Stimulated activated CD4-positive, alpha-beta T cell treated with anti-CD3 and anti-CD28 coated beads, Interleukin-2, amount 100 ng/mL, for 24 hours (primary cell): ENCODE results near the gene LRRTM4.

Experiments used
- DNase-seq, 2 donors: peaks; one replicate each; pipeline ENCODE4 v3.0.0-alpha.2; 2020

LRRTM4 gene

GRCh38 chr2:76977846-76978727 is 544.1 kb downstream of the LRRTM4 start:
- DNase-seq: no peak

- no peak for DNase-seq
Measured at GRCh38 chr2:76975752-76976151, 546.4 kb downstream of the LRRTM4 start.

- no peak for DNase-seq
Measured at GRCh38 chr2:76973610-76974009, 548.6 kb downstream of the LRRTM4 start.

- DNase-seq: no peak
Measured at GRCh38 chr2:76965772-76966171, 556.4 kb downstream of the LRRTM4 start.

- DNase-seq: no peak
Measured at GRCh38 chr2:76958749-76959148, 563.4 kb downstream of the LRRTM4 start.

GRCh38 chr2:76953733-76954347 is 568.3 kb downstream of the LRRTM4 start:
- no peak for DNase-seq

GRCh38 chr2:76946631-76947145 is 575.5 kb downstream of the LRRTM4 start:
- no peak for DNase-seq

GRCh38 chr2:76940559-76940958 is 581.6 kb downstream of the LRRTM4 start:
- DNase-seq: no peak

- DNase-seq: no peak
Measured at GRCh38 chr2:76938153-76938552, 584.0 kb downstream of the LRRTM4 start.

GRCh38 chr2:76932550-76932949 is 589.6 kb downstream of the LRRTM4 start:
- DNase-seq: no peak

- DNase-seq: no peak
Measured at GRCh38 chr2:76930056-76930744, 592.0 kb downstream of the LRRTM4 start.

GRCh38 chr2:76928026-76928425 is 594.1 kb downstream of the LRRTM4 start:
- no peak for DNase-seq

- no peak for DNase-seq
Measured at GRCh38 chr2:76921006-76921405, 601.2 kb downstream of the LRRTM4 start.

GRCh38 chr2:76895469-76895868 is 626.7 kb downstream of the LRRTM4 start:
- no peak for DNase-seq

- DNase-seq: no peak
Measured at GRCh38 chr2:76870581-76870980, 651.6 kb downstream of the LRRTM4 start.

GRCh38 chr2:76870011-76870410 is 652.2 kb downstream of the LRRTM4 start:
- no peak for DNase-seq

GRCh38 chr2:76867854-76868253 is 654.3 kb downstream of the LRRTM4 start:
- DNase-seq: no peak

- no peak for DNase-seq
Measured at GRCh38 chr2:76866464-76866863, 655.7 kb downstream of the LRRTM4 start.

- no peak for DNase-seq
Measured at GRCh38 chr2:76862901-76863300, 659.3 kb downstream of the LRRTM4 start.

GRCh38 chr2:76861708-76862107 is 660.5 kb downstream of the LRRTM4 start:
- DNase-seq: no peak

GRCh38 chr2:76851000-76851399 is 671.2 kb downstream of the LRRTM4 start:
- no peak for DNase-seq

- DNase-seq: no peak
Measured at GRCh38 chr2:76849086-76849485, 673.1 kb downstream of the LRRTM4 start.

GRCh38 chr2:76839826-76840225 is 682.4 kb downstream of the LRRTM4 start:
- no peak for DNase-seq
